Left lobe of liver (tissue), 1 donor: ENCODE results near the gene PARP15. TPM values are rescaled to one million over a fixed set of nuclear protein-coding genes. Genes with fewer than 3 reads are reported as not detected.

Experiments
- total RNA-seq: library from RNA; stranded (reverse); gene quantifications from one replicate; pipeline ENCODE4 v1.2.1, GENCODE V29; 2021
- donor health status: DM: no; HTN: yes; CAD: no.

The PARP15 gene
- total RNA-seq, 1 donor from 2014 or later = 1.0 TPM

Other genes starting within 250 kb of the PARP15 start
- gene MIX23, start 194.4 kb upstream of the PARP15 start, total RNA-seq = 19.1 TPM
- gene FAM162A, start 193.5 kb upstream of the PARP15 start, total RNA-seq = 49.9 TPM
- gene WDR5B, start 161.6 kb upstream of the PARP15 start, total RNA-seq = 2.3 TPM
- 47.1 TPM for gene KPNA1, start 62.7 kb upstream of the PARP15 start, total RNA-seq
- gene PARP9, start 13.3 kb upstream of the PARP15 start, total RNA-seq = 39.0 TPM
- 31.1 TPM for gene DTX3L, start 13.3 kb upstream of the PARP15 start, total RNA-seq
- gene PARP14, start 103.2 kb downstream of the PARP15 start, total RNA-seq = 37.5 TPM
- 2.5 TPM for gene HSPBAP1, start 216.2 kb downstream of the PARP15 start, total RNA-seq
- 5.9 TPM for gene SLC49A4, start 217.4 kb downstream of the PARP15 start, total RNA-seq